ENCODE measurements around the gene ANP32B.
A peak's percentile ranks its signal among the peaks of the same experiment; 100 is the strongest.

Gene ANP32B

DNA sequence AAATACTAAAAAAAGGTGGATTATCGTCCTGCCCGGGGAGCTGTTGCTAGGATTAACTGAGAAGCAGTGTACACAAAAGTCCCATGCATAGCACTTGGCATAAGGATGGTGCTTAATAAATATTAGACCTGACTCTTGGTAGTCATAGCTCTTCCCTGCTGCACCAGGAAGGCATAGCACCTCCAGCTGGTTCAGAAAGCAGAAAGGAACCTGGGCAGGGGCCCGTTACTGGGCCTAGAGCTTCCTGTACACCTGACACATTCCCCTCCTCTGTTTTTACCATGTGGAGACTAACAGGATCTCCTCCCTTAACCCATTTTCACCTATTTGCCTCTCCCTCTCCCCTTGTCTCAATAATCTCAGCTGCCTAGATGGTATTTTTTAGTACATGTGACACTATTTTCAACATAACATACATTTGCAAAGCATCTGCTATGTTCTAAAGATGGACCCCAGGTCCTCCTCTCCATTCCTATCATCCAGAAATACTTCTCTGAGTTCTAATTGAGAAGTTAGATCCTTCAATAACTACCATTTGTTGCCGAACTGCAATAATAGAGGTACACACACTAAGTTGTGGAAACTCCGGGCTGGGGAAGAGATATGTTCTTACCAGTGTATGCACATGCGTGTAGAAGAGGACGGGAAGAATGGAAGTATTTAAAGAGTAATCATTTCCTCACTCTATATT, 3.2 kb upstream of the ANP32B start:
- DNase-seq (ENCODE audit: low read depth, low spot score), result no peak
- no peak overlapping the region for H3K9ac ChIP-seq (ENCODE audit: insufficient read length, low read depth)
- peaks cover 47% of the 10 kb centered on the region for H3K27me3 ChIP-seq (ENCODE audit: insufficient read depth, insufficient read length)

DNA sequence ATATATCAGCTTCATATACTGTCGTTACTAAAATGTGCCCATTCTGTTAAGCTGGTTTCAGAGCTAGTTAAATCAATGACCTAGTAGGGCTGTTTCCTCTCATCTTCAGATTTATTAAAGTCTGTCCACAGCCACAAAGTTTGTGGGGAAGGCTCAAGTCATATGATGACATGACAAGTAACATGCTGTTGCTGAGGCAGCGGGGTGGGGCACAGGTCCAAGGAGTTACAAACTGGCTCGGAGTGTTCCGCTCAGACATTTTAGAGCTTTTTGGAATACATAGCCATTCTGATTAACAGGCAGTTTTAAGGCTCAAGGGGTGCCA, 2.7 kb upstream of the ANP32B start:
- TF ChIP-seq SUZ12 (IDR thresholded peaks at IDR 0.05; ENCODE audit: extremely low read depth, insufficient read depth, insufficient read length), result no peak
- TF ChIP-seq ZNF274 (IDR thresholded peaks at IDR 0.05; ENCODE audit: low read depth, low read length), result no peak
- TF ChIP-seq YY1 (IDR thresholded peaks at IDR 0.05; ENCODE audit: insufficient read depth, insufficient read length), result no peak
- H3K9me3 ChIP-seq (ENCODE audit: insufficient read depth, low read length), result no peaks in the 10 kb centered on the region
- no peaks in the 10 kb centered on the region for H3K36me3 ChIP-seq (ENCODE audit: insufficient read depth, insufficient read length, low read length)
- H3K27me3 ChIP-seq (ENCODE audit: insufficient read depth, insufficient read length), result peaks cover 47% of the 10 kb centered on the region
- H3K4me1 ChIP-seq (ENCODE audit: insufficient read depth, insufficient read length), result peaks cover 4% of the 10 kb centered on the region
- no peak overlapping the region for H3K4me3 ChIP-seq (ENCODE audit: insufficient read length, low read depth)
- H3K9ac ChIP-seq (ENCODE audit: insufficient read length, low read depth), result no peak overlapping the region
- DNase-seq (ENCODE audit: low read depth, low spot score), result no peak

More for the DNA sequence above, 3.2 kb upstream of the ANP32B start:
- Histone ChIP-seq H3K4me3 (ENCODE audit: insufficient read length, low read depth) (no peak overlapping the region), H3K9me3 (ENCODE audit: insufficient read depth, low read length) (no peaks in the 10 kb centered on the region), H3K4me1 (ENCODE audit: insufficient read depth, insufficient read length) (peaks cover 4% of the 10 kb centered on the region), H3K36me3 (ENCODE audit: insufficient read depth, insufficient read length, low read length) (no peaks in the 10 kb centered on the region)
- TF ChIP-seq ZNF274 (IDR thresholded peaks at IDR 0.05; ENCODE audit: low read depth, low read length) (no peak), YY1 (IDR thresholded peaks at IDR 0.05; ENCODE audit: insufficient read depth, insufficient read length) (no peak), SUZ12 (IDR thresholded peaks at IDR 0.05; ENCODE audit: extremely low read depth, insufficient read depth, insufficient read length) (no peak)

- Histone ChIP-seq H3K9me3 (ENCODE audit: insufficient read depth, low read length) (no peaks in the 10 kb centered on the region), H3K27me3 (ENCODE audit: insufficient read depth, insufficient read length) (peaks cover 47% of the 10 kb centered on the region), H3K9ac (ENCODE audit: insufficient read length, low read depth) (no peak overlapping the region), H3K36me3 (ENCODE audit: insufficient read depth, insufficient read length, low read length) (no peaks in the 10 kb centered on the region), H3K4me3 (ENCODE audit: insufficient read length, low read depth) (no peak overlapping the region), H3K4me1 (ENCODE audit: insufficient read depth, insufficient read length) (peaks cover 4% of the 10 kb centered on the region)
- no peak for TF ChIP-seq ZNF274 (IDR thresholded peaks at IDR 0.05; ENCODE audit: low read depth, low read length)
- TF ChIP-seq YY1 (IDR thresholded peaks at IDR 0.05; ENCODE audit: insufficient read depth, insufficient read length), result no peak
- TF ChIP-seq SUZ12 (IDR thresholded peaks at IDR 0.05; ENCODE audit: extremely low read depth, insufficient read depth, insufficient read length), result no peak
- DNase-seq (ENCODE audit: low read depth, low spot score), result no peak
Observed at GRCh38 chr9:97980918-97981845, 2.0 kb upstream of the ANP32B start.

DNA sequence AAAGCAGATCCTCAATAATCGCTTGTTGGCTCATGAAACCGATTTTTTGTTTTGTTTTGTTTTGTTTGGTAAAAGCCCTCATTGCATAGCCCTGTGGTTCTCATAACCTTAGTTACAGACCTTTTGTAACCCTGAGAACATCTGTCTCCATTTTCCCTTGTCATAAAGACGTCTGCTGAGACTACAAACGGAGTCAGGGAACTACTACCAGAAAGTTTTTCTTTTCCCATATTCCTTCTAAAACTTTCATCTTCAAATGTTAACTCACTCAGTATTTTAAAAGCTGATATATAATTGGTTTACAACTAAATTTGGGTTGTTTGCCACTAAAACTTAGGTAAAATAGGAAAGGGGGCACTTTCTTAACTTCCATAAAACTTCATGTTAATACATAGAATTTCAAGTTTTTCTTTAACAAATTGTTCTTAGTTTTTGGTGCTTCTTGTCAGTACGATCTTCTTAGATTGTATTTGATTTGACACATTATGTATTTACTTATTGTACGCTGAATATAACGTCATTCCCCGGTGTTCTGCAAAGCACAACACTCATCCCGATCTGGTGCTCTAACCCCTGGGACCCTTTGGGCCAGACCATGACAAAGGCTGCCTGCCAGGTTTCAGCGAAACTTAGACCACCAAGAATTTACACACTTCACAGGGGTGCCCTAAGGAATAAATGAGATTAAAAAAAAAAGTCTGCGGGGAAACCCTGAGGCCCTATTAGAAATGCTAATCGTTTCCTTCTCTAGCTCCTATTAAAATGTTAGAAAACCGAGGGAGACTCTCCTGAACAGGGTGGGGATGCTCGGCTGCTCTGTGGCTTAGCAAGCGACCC, 1.1 kb upstream of the ANP32B start:
- Histone ChIP-seq H3K4me1 (ENCODE audit: insufficient read depth, insufficient read length) (peaks cover 4% of the 10 kb centered on the region), H3K4me3 (ENCODE audit: insufficient read length, low read depth) (peak overlapping the region; percentile 82), H3K27me3 (ENCODE audit: insufficient read depth, insufficient read length) (peaks cover 47% of the 10 kb centered on the region), H3K9ac (ENCODE audit: insufficient read length, low read depth) (peak overlapping the region; percentile 88), H3K36me3 (ENCODE audit: insufficient read depth, insufficient read length, low read length) (peaks cover 3% of the 10 kb centered on the region), H3K9me3 (ENCODE audit: insufficient read depth, low read length) (no peaks in the 10 kb centered on the region)
- DNase-seq (ENCODE audit: low read depth, low spot score), result no peak
- TF ChIP-seq SUZ12 (IDR thresholded peaks at IDR 0.05; ENCODE audit: extremely low read depth, insufficient read depth, insufficient read length) (no peak), ZNF274 (IDR thresholded peaks at IDR 0.05; ENCODE audit: low read depth, low read length) (no peak), YY1 (IDR thresholded peaks at IDR 0.05; ENCODE audit: insufficient read depth, insufficient read length) (no peak)

GRCh38 chr9:97983589-97984187, 547 bp downstream of the ANP32B start:
- peaks cover 6% of the 10 kb centered on the region for H3K36me3 ChIP-seq (ENCODE audit: insufficient read depth, insufficient read length, low read length)
- H3K27me3 ChIP-seq (ENCODE audit: insufficient read depth, insufficient read length), result peaks cover 42% of the 10 kb centered on the region

DNA sequence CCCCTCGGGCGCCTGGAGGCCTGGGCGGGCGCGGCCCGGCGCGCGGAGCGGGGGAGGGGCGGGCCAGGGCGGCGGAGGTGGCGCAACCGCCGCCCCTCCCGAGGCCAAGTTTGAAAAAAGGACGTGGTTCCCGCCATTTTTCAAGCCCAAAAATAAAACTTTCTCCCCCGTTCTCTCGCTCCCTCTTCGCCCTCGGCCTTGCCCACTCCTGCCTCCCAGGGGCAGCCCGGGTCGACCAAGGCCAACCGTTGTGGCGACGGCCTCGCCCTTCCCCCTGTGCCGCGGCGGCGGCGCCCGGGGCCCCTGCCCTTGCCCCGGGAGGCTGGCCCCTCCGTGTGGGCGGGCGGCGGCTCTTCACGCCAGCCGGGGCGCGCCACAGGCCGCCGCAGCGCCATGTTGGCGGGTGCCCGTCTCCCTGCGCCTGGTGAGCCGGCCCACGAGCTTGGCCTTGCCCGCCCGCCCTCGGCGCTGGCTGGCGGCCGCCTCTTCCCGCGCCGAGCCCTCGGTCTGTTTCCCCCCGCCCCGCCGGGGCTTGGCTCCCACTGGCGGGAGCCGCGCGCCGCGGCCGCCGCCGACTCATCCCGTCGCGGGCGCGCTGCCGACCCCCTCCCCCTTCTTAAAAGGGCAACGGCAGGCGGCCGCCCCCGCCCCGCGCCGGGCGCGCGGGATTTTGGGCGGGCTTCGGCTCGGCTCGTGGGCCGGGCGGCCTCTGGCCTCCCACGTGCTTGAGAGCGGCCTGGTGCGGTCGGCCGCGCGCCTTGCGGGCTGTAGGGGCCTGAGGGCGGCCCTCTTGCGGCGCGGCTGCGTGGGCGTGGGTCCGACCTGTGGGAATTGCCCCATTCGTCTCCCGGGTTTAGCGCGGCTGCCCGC, 1.3 kb downstream of the ANP32B start:
- TF ChIP-seq SUZ12 (IDR thresholded peaks at IDR 0.05; ENCODE audit: extremely low read depth, insufficient read depth, insufficient read length) (no peak), ZNF274 (IDR thresholded peaks at IDR 0.05; ENCODE audit: low read depth, low read length) (no peak), YY1 (IDR thresholded peaks at IDR 0.05; ENCODE audit: insufficient read depth, insufficient read length) (peak; percentile 26)
- H3K4me1 ChIP-seq (ENCODE audit: insufficient read depth, insufficient read length), result peaks cover 4% of the 10 kb centered on the region

More at GRCh38 chr9:97983589-97984187, 547 bp downstream of the ANP32B start:
- Histone ChIP-seq H3K9me3 (ENCODE audit: insufficient read depth, low read length) (no peaks in the 10 kb centered on the region), H3K9ac (ENCODE audit: insufficient read length, low read depth) (peak overlapping the region; percentile 97), H3K4me3 (ENCODE audit: insufficient read length, low read depth) (peak overlapping the region; percentile 82), H3K4me1 (ENCODE audit: insufficient read depth, insufficient read length) (peaks cover 4% of the 10 kb centered on the region)
- TF ChIP-seq YY1 (IDR thresholded peaks at IDR 0.05; ENCODE audit: insufficient read depth, insufficient read length), result no peak
- no peak for TF ChIP-seq SUZ12 (IDR thresholded peaks at IDR 0.05; ENCODE audit: extremely low read depth, insufficient read depth, insufficient read length)
- TF ChIP-seq ZNF274 (IDR thresholded peaks at IDR 0.05; ENCODE audit: low read depth, low read length), result no peak
- DNase-seq (ENCODE audit: low read depth, low spot score), result no peak

More for the DNA sequence above, 1.3 kb downstream of the ANP32B start:
- H3K9ac ChIP-seq (ENCODE audit: insufficient read length, low read depth), result peak overlapping the region; percentile 97
- no peaks in the 10 kb centered on the region for H3K9me3 ChIP-seq (ENCODE audit: insufficient read depth, low read length)
- H3K4me3 ChIP-seq (ENCODE audit: insufficient read length, low read depth), result peak overlapping the region; percentile 82
- H3K36me3 ChIP-seq (ENCODE audit: insufficient read depth, insufficient read length, low read length), result peaks cover 6% of the 10 kb centered on the region
- peaks cover 34% of the 10 kb centered on the region for H3K27me3 ChIP-seq (ENCODE audit: insufficient read depth, insufficient read length)
- no peak for DNase-seq (ENCODE audit: low read depth, low spot score)

All from NT2/D1 (cell line).